ENCODE measurements around the gene FAM118A. TPM values are rescaled to one million over a fixed set of nuclear protein-coding genes. Genes with fewer than 3 reads are reported as not detected.

Gene FAM118A
- total RNA-seq, 1 donor from 2014 or later: 18.3 TPM

- H2AFZ ChIP-seq (ENCODE audit: low read depth, low read length): no peak overlapping the region
- peaks cover 60% of the 10 kb centered on the region for H3K79me2 ChIP-seq (ENCODE audit: insufficient read depth, low read length)
- no peak overlapping the region for H3K9ac ChIP-seq (ENCODE audit: low read length)
- TF ChIP-seq EZH2 (IDR thresholded peaks at IDR 0.05; ENCODE audit: insufficient read depth, low read length): no peak
- no peak for TF ChIP-seq CTCF (IDR thresholded peaks at IDR 0.05; ENCODE audit: insufficient read depth, low read depth, low read length)
- no peaks in the 10 kb centered on the region for H3K36me3 ChIP-seq (ENCODE audit: insufficient read depth, low read length)
- peaks cover 27% of the 10 kb centered on the region for H3K4me1 ChIP-seq (ENCODE audit: insufficient read depth, low read length)
- H3K27ac ChIP-seq (ENCODE audit: low read depth, low read length): no peak overlapping the region
- Mint-ChIP-seq H3K27me3 (ENCODE audit: low read depth, unreplicated experiment) (no peaks in the 10 kb centered on the region), H3K9me3 (ENCODE audit: unreplicated experiment) (no peaks in the 10 kb centered on the region), H3K36me3 (ENCODE audit: low read depth, unreplicated experiment) (peaks cover 4% of the 10 kb centered on the region), H3K4me1 (ENCODE audit: low read depth, unreplicated experiment) (peaks cover 23% of the 10 kb centered on the region), H3K4me3 (ENCODE audit: unreplicated experiment) (no peak overlapping the region), H3K27ac (ENCODE audit: unreplicated experiment) (no peak overlapping the region)
- no peak overlapping the region for H3K4me2 ChIP-seq (ENCODE audit: low read length)
- FAIRE-seq: no peak
- H3K9me3 ChIP-seq (ENCODE audit: insufficient read depth, low read depth, low read length): no peaks in the 10 kb centered on the region
- H4K20me1 ChIP-seq (ENCODE audit: insufficient read depth, low read length): peaks cover 28% of the 10 kb centered on the region
- no peak for DNase-seq (ENCODE audit: low read depth)
- H3K27me3 ChIP-seq (ENCODE audit: insufficient read depth, low read length): no peaks in the 10 kb centered on the region
- no peak overlapping the region for H3K4me3 ChIP-seq (ENCODE audit: insufficient read depth, low read depth, low read length)
Observed at GRCh38 chr22:45314054-45314721, 4.5 kb downstream of the FAM118A start.

- Mint-ChIP-seq H3K36me3 (ENCODE audit: low read depth, unreplicated experiment) (peaks cover 4% of the 10 kb centered on the region), H3K9me3 (ENCODE audit: unreplicated experiment) (no peaks in the 10 kb centered on the region), H3K4me1 (ENCODE audit: low read depth, unreplicated experiment) (peaks cover 27% of the 10 kb centered on the region), H3K27me3 (ENCODE audit: low read depth, unreplicated experiment) (no peaks in the 10 kb centered on the region), H3K4me3 (ENCODE audit: unreplicated experiment) (no peak overlapping the region), H3K27ac (ENCODE audit: unreplicated experiment) (no peak overlapping the region)
- Histone ChIP-seq H3K9me3 (ENCODE audit: insufficient read depth, low read depth, low read length) (no peaks in the 10 kb centered on the region), H3K79me2 (ENCODE audit: insufficient read depth, low read length) (peaks cover 65% of the 10 kb centered on the region), H3K36me3 (ENCODE audit: insufficient read depth, low read length) (no peaks in the 10 kb centered on the region), H3K4me3 (ENCODE audit: insufficient read depth, low read depth, low read length) (no peak overlapping the region), H3K27ac (ENCODE audit: low read depth, low read length) (no peak overlapping the region), H4K20me1 (ENCODE audit: insufficient read depth, low read length) (peaks cover 28% of the 10 kb centered on the region), H3K27me3 (ENCODE audit: insufficient read depth, low read length) (no peaks in the 10 kb centered on the region), H2AFZ (ENCODE audit: low read depth, low read length) (no peak overlapping the region), H3K9ac (ENCODE audit: low read length) (no peak overlapping the region), H3K4me1 (ENCODE audit: insufficient read depth, low read length) (peaks cover 31% of the 10 kb centered on the region), H3K4me2 (ENCODE audit: low read length) (no peak overlapping the region)
- no peak for DNase-seq (ENCODE audit: low read depth)
- FAIRE-seq: no peak
- TF ChIP-seq EZH2 (IDR thresholded peaks at IDR 0.05; ENCODE audit: insufficient read depth, low read length): no peak
- no peak for TF ChIP-seq CTCF (IDR thresholded peaks at IDR 0.05; ENCODE audit: insufficient read depth, low read depth, low read length)
Observed at GRCh38 chr22:45314786-45315185, 5.1 kb downstream of the FAM118A start.

DNA sequence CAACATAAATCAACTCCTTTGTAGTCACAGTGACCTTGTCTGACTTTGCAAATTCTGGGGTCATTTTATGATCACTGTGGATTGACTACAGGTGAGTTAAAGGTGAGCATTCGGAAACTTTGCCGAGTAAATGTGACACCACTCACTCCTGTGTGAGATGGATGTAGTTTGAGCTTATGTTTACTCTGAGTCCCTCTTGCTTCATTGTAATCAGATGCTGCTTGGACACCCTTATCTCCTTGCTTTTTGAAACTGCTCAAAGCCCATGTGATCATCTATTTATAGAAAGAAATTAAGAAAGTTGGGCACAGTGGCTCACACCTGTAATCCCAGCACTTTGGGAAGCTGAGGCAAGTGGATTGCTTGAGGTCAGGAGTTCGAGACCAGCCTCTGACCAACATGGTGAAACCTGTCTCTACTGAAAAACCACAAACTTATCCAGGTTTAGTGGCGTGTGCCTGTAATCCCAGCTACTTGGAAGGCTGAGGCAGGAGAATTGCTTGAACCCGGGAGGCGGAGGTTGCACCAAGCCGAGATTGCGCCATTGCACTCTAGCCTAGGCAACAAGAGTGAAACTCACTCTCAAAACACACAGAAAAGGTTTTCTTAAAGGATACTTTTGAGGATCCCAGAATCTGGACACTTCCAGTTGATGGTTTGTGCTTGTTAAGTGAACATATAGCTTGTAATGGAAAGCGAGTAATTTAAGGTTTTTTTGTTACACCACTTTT lies 7.2 kb downstream of the FAM118A start:
- peaks cover 69% of the 10 kb centered on the region for H3K79me2 ChIP-seq (ENCODE audit: insufficient read depth, low read length)
- no peak overlapping the region for H3K4me3 ChIP-seq (ENCODE audit: insufficient read depth, low read depth, low read length)
- no peak overlapping the region for H3K4me3 Mint-ChIP-seq (ENCODE audit: unreplicated experiment)
- peaks cover 2% of the 10 kb centered on the region for H3K36me3 Mint-ChIP-seq (ENCODE audit: low read depth, unreplicated experiment)
- H3K27me3 ChIP-seq (ENCODE audit: insufficient read depth, low read length): no peaks in the 10 kb centered on the region
- H3K9me3 Mint-ChIP-seq (ENCODE audit: unreplicated experiment): no peaks in the 10 kb centered on the region
- no peaks in the 10 kb centered on the region for H3K36me3 ChIP-seq (ENCODE audit: insufficient read depth, low read length)
- peak overlapping the region; percentile 76 for H3K4me2 ChIP-seq (ENCODE audit: low read length)
- H2AFZ ChIP-seq (ENCODE audit: low read depth, low read length): no peak overlapping the region
- H3K27ac ChIP-seq (ENCODE audit: low read depth, low read length): peak overlapping the region; percentile 81
- H3K9me3 ChIP-seq (ENCODE audit: insufficient read depth, low read depth, low read length): no peaks in the 10 kb centered on the region
- H3K9ac ChIP-seq (ENCODE audit: low read length): peak overlapping the region; percentile 64
- peaks cover 26% of the 10 kb centered on the region for H3K4me1 ChIP-seq (ENCODE audit: insufficient read depth, low read length)
- DNase-seq (ENCODE audit: low read depth): no peak
- no peak overlapping the region for H3K27ac Mint-ChIP-seq (ENCODE audit: unreplicated experiment)
- no peak for TF ChIP-seq EZH2 (IDR thresholded peaks at IDR 0.05; ENCODE audit: insufficient read depth, low read length)
- TF ChIP-seq CTCF (IDR thresholded peaks at IDR 0.05; ENCODE audit: insufficient read depth, low read depth, low read length): no peak
- FAIRE-seq: no peak
- H3K27me3 Mint-ChIP-seq (ENCODE audit: low read depth, unreplicated experiment): no peaks in the 10 kb centered on the region
- H3K4me1 Mint-ChIP-seq (ENCODE audit: low read depth, unreplicated experiment): peaks cover 25% of the 10 kb centered on the region
- peaks cover 11% of the 10 kb centered on the region for H4K20me1 ChIP-seq (ENCODE audit: insufficient read depth, low read length)

Data from astrocyte (in vitro differentiated cells and primary cell).